ENCODE measurements around the gene NRM. TPM values are rescaled to one million over a fixed set of nuclear protein-coding genes. Genes with fewer than 3 reads are reported as not detected.
A peak's percentile ranks its signal among the peaks of the same experiment; 100 is the strongest.
"Not testable (repeated sequence)": the region's sequence is repeated elsewhere in the genome, so short reads cannot be mapped to it uniquely, and the experiment has no call there.

The NRM gene
- total and polyA plus RNA-seq, 9 donors: 3.4 to 23.2 (median 15.3) TPM

GRCh38 chr6:30672445-30673253 is 18.1 kb downstream of the NRM start, which contains the start of gene DHX16:
Gene DHX16, minus strand, starts transcription at chr6:30673006. Its CDS starts 165 bp downstream, at chr6:30672841.
- Histone ChIP-seq H3K9me3 (no peaks in the 10 kb centered on the region), H3K36me3 (no peaks in the 10 kb centered on the region), H3K4me1 (ENCODE audit: insufficient read depth) (peaks cover 4% of the 10 kb centered on the region), H3K27ac (peak within 1 kb of the TSS in 1 of 2 donors; percentile 35), H3K4me3 (peak within 1 kb of the TSS; percentile 100), H3K27me3 (no peaks in the 10 kb centered on the region)
- TF ChIP-seq POLR2A (IDR thresholded peaks at IDR 0.05): peak; percentile 18
- TF ChIP-seq CTCF (IDR thresholded peaks at IDR 0.05): peak; percentile 85 to 89 (median 88)
- no peak for TF ChIP-seq EP300 (IDR thresholded peaks at IDR 0.05)
- 0% methylated on average over 56 to 57 of the region's 57 CpGs for WGBS, 3 donors
- intact Hi-C loops (cut with DNase I): loop anchor here in 2 of 4 donors (10.0 kb wide), 3 partner anchors 128 to 402 kb away; no protein-coding TSS in a partner anchor
- peak; percentile 94 to 97 (median 96) for DNase-seq

- 80 to 86% (median 84%) methylated on average over 27 of the region's 27 CpGs for WGBS, 3 donors
- no peaks in the 10 kb centered on the region for H3K36me3 ChIP-seq
Observed at GRCh38 chr6:30670760-30671527, 19.8 kb downstream of the NRM start.

GRCh38 chr6:30666300-30666699 is 24.5 kb downstream of the NRM start:
- H3K9me3 ChIP-seq; H3K4me1 ChIP-seq (ENCODE audit: insufficient read depth); H3K36me3 ChIP-seq; H3K4me3 ChIP-seq; DNase-seq; intact Hi-C loops (cut with DNase I); H3K27me3 ChIP-seq; H3K27ac ChIP-seq: not testable (repeated sequence)
- 70 to 89% (median 72%) methylated on average over 2 of the region's 2 CpGs for WGBS, 3 donors

More at GRCh38 chr6:30670760-30671527, 19.8 kb downstream of the NRM start:
- no peak for DNase-seq
- Histone ChIP-seq H3K4me3 (no peak overlapping the region), H3K9me3 (no peaks in the 10 kb centered on the region), H3K27ac (no peak overlapping the region), H3K27me3 (no peaks in the 10 kb centered on the region), H3K4me1 (ENCODE audit: insufficient read depth) (peaks cover 4% of the 10 kb centered on the region)
- intact Hi-C loops (cut with DNase I): loop anchor here in 2 of 4 donors (10.0 kb wide), 3 partner anchors 126 to 404 kb away; no protein-coding TSS in a partner anchor
- TF ChIP-seq POLR2A (IDR thresholded peaks at IDR 0.05) (no peak), CTCF (IDR thresholded peaks at IDR 0.05) (no peak), EP300 (IDR thresholded peaks at IDR 0.05) (no peak)

GRCh38 chr6:30664994-30665767 is 25.6 kb downstream of the NRM start:
- TF ChIP-seq EP300 (IDR thresholded peaks at IDR 0.05): no peak
- TF ChIP-seq CTCF (IDR thresholded peaks at IDR 0.05): no peak
- no peak for TF ChIP-seq POLR2A (IDR thresholded peaks at IDR 0.05)
- Histone ChIP-seq H3K27me3 (no peaks in the 10 kb centered on the region), H3K4me3 (no peak overlapping the region), H3K27ac (no peak overlapping the region), H3K9me3 (no peaks in the 10 kb centered on the region), H3K36me3 (no peaks in the 10 kb centered on the region), H3K4me1 (ENCODE audit: insufficient read depth) (no peaks in the 10 kb centered on the region)
- DNase-seq: no peak
- intact Hi-C loops (cut with DNase I): no loop called here
- 88 to 90% (median 89%) methylated on average over 34 of the region's 34 CpGs for WGBS, 3 donors

GRCh38 chr6:30657922-30658321 is 32.9 kb downstream of the NRM start:
- H3K27me3 ChIP-seq; H3K4me1 ChIP-seq (ENCODE audit: insufficient read depth); H3K9me3 ChIP-seq; H3K27ac ChIP-seq; DNase-seq; H3K36me3 ChIP-seq; H3K4me3 ChIP-seq: not testable (repeated sequence)
- 86 to 88% (median 87%) methylated on average over 5 of the region's 5 CpGs for WGBS, 3 donors
- intact Hi-C loops (cut with DNase I): loop anchor here in 1 of 4 donors (10.0 kb wide), 1 partner anchor 163 kb away; no protein-coding TSS in a partner anchor
